ENCODE measurements around the gene SOX6. TPM values are rescaled to one million over a fixed set of nuclear protein-coding genes. Genes with fewer than 3 reads are reported as not detected.

Gene SOX6
- total and polyA plus RNA-seq, 2 of the 13 experiments (the other 11 are each of a cell fraction or from before 2014, with no cell fraction given): 2.6 to 11.2 TPM

GRCh38 chr11:16367252-16367651 is 10.9 kb upstream of the SOX6 start (continued):
- TF ChIP-seq, protein P1, sequence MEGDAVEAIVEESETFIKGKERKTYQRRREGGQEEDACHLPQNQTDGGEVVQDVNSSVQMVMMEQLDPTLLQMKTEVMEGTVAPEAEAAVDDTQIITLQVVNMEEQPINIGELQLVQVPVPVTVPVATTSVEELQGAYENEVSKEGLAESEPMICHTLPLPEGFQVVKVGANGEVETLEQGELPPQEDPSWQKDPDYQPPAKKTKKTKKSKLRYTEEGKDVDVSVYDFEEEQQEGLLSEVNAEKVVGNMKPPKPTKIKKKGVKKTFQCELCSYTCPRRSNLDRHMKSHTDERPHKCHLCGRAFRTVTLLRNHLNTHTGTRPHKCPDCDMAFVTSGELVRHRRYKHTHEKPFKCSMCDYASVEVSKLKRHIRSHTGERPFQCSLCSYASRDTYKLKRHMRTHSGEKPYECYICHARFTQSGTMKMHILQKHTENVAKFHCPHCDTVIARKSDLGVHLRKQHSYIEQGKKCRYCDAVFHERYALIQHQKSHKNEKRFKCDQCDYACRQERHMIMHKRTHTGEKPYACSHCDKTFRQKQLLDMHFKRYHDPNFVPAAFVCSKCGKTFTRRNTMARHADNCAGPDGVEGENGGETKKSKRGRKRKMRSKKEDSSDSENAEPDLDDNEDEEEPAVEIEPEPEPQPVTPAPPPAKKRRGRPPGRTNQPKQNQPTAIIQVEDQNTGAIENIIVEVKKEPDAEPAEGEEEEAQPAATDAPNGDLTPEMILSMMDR (CRISPR knock-in tag; IDR thresholded peaks at IDR 0.05): no peak
- TF ChIP-seq ZNF224 (CRISPR knock-in tag; IDR thresholded peaks at IDR 0.05) (no peak), ZFP91 (CRISPR knock-in tag; IDR thresholded peaks at IDR 0.05; ENCODE audit: borderline replicate concordance) (no peak), ZBTB8A (CRISPR knock-in tag; IDR thresholded peaks at IDR 0.05; ENCODE audit: borderline replicate concordance, low read depth) (no peak), AKAP8 (CRISPR knock-in tag; IDR thresholded peaks at IDR 0.05) (no peak), ZNF33A (CRISPR knock-in tag; IDR thresholded peaks at IDR 0.05; ENCODE audit: borderline replicate concordance) (no peak), ZNF841 (CRISPR knock-in tag; IDR thresholded peaks at IDR 0.05; ENCODE audit: borderline replicate concordance) (no peak)
- TF ChIP-seq, protein P2, sequence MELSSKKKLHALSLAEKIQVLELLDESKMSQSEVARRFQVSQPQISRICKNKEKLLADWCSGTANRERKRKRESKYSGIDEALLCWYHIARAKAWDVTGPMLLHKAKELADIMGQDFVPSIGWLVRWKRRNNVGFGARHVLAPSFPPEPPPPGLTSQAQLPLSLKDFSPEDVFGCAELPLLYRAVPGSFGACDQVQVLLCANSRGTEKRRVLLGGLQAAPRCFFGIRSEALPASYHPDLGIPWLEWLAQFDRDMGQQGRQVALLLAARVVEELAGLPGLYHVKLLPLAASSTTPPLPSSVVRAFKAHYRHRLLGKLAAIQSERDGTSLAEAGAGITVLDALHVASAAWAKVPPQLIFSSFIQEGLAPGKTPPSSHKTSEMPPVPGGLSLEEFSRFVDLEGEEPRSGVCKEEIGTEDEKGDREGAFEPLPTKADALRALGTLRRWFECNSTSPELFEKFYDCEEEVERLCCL (CRISPR knock-in tag; IDR thresholded peaks at IDR 0.05; ENCODE audit: borderline replicate concordance): no peak
